ENCODE data around the gene C2orf74.

DNA sequence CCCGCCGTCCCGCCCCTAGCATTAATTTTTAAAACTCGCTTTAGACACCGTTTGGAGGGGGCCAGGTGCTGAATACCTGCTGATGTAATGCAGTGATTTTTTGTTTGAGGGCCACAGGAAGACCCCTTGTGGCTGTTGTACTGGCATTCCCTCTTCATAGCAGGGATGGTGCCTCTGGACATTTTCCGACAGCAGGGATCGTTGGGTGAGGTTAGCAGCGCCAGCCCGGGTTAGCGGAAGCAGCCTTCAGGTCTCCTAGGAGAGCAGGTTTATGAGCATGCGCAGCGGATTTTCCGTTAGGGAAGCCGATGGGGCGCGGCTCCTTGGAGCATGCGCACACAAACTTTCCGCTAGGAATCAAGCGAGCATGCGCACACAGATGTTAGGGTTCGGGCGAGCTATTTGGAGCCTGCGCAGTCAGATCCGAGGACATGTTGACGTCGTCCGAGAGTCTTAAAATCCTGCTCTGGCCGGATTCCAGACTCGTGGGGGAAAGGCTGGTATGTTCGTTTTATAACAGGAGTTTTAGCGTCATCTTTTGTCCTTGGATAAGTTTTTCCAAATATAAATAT, 17.2 kb upstream of the C2orf74 start:
- TF ChIP-seq EZH2 (IDR thresholded peaks at IDR 0.05; ENCODE audit: borderline replicate concordance, low read depth, low read length, poor library complexity, severe bottlenecking) = no peak
- TF ChIP-seq, protein P1, sequence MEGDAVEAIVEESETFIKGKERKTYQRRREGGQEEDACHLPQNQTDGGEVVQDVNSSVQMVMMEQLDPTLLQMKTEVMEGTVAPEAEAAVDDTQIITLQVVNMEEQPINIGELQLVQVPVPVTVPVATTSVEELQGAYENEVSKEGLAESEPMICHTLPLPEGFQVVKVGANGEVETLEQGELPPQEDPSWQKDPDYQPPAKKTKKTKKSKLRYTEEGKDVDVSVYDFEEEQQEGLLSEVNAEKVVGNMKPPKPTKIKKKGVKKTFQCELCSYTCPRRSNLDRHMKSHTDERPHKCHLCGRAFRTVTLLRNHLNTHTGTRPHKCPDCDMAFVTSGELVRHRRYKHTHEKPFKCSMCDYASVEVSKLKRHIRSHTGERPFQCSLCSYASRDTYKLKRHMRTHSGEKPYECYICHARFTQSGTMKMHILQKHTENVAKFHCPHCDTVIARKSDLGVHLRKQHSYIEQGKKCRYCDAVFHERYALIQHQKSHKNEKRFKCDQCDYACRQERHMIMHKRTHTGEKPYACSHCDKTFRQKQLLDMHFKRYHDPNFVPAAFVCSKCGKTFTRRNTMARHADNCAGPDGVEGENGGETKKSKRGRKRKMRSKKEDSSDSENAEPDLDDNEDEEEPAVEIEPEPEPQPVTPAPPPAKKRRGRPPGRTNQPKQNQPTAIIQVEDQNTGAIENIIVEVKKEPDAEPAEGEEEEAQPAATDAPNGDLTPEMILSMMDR (conservative IDR thresholded peaks at IDR 0.05; ENCODE audit: low read depth, low read length) = no peak
